HG03196 (cell line): ENCODE results near the gene FGF12.

Source experiments
- ATAC-seq: cut with Tn5 transposase; IDR thresholded peaks from one replicate; pipeline ENCODE4 v1.9.1; 2021; ENCODE audit not compliant: unreplicated experiment

Gene FGF12

DNA sequence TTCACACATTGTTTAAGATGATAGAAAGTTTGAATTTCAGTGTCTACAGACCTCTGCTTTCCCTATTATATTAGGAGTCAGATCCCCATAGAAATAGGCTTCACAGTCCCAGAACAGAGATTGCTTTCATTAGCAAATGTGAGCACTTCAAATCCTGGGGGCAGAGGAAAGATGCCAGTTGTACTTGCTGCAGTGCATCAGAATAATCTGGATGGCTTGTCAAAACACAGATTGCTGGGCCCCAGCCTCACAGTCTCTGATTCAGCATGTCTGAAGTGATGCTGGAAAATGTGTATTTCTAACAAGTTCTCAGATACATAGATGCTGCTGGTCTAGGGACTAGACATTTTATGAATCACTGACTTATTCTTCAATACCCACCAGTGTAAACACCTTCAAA lies 375.2 kb downstream of the FGF12 start:
- no peak for ATAC-seq

DNA sequence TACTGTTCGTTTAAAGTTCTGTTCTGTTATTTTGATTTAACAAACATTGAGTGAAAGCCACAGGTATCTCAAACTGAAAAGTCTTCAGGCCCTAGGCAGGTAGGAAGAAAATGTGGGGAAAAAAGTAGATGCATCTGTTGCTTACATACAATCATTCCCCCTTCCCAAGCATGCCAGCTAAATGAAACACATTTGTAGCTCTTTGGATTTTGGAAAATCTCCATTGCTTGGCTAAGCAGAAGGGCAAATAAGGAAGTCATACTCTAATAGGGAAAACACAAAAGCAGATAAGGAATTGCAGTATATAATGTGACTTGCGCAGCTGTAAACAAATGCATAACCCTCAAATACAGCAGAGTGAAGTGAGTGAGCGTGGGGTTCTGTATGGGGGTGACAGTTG lies 375.9 kb downstream of the FGF12 start:
- ATAC-seq = no peak

DNA sequence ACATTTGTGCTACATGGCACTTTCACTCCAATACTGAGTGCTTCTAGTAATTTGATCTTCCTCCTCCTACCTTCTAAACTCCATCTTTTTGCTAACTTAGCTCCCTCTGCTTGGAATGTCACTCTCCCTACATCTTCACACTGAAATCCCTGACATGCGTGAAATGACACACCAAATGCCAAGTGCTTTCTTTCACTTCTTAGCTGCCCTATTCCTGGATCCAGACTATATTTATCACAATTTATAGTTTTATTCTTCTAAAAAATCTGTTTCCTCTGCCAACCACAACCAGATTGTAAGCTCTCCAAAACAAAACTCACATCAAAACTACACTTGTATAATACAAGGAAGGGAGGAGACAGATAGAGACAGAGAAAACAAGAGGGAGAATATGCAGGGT lies 387.3 kb downstream of the FGF12 start:
- no peak for ATAC-seq

DNA sequence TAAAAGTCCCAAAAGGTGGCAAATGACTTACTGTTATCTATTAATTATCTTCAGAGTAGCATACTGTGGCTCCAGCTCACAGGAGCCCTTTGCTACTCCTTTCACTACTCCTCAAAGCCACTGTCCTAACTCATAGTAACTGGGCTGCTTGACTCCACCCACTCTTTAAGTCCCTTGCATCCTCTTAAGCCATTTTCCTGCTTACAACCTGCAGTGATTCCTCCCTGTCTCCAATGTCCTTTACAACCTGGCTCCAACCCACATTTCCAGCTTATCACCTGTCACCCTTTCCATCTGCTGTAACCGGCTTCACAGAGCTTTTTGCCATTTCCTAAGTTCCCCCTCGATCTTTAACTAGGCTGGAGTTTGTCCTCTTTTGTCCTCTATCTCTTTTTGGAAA lies 388.1 kb downstream of the FGF12 start:
- ATAC-seq = no peak

DNA sequence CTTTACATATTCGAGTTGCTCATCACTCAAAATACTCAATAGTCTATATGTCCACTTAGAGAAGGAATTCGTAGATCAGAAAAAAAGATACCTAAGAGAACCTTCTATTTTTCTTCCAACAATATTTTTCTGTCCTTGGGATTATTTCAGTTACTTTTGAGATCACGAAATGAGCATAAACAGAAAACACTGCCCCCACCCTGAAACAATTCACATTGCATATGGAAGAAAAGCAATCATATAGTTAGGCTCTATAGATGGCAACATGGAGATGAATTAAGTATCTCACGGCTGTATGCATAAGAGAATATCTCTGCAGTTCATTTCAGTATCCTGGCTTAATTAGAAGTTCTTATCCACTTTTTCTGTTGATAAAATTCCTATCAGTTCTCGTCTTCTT lies 391.1 kb downstream of the FGF12 start:
- no peak for ATAC-seq

DNA sequence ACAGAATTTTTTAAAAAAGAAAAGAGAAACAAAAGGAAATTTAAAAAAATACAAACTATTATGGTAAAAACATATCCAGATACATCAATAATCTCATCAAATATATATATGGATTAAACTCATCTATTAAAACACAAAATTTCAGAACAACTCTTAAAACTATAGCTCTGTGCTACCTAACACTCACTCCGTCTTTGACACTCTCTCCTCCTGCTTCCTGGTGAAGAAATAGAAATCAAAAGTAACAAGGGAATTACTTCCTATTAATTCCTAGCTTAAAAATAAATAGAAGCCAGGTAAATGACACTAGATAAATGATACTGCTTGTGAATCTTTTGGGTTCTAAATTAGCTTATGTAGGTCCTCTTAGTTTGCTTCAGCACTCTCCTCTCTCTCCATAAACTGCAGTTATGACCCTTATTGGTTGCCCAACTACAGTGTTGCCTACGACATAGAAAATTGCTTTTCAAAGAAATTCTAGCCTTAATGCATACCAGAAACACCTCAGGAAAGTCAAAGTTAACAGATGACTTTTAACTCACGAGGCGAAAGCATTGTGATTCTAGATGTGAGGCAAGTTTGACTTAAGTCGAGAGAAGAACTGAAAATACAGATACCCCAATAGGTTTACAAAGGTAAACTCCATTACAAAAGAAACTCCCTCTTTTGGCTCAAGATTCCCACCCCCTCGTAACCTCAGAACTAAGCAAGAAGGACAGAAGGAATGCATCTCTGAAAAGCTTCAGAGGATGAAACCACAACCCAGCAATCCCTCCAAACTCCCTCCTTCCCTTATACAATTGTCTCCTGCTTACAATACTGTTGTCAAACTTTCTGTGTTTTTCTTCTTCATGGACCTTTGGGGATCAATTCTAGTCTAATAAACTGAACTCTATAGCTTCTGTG lies 394.7 kb downstream of the FGF12 start:
- ATAC-seq = no peak

DNA sequence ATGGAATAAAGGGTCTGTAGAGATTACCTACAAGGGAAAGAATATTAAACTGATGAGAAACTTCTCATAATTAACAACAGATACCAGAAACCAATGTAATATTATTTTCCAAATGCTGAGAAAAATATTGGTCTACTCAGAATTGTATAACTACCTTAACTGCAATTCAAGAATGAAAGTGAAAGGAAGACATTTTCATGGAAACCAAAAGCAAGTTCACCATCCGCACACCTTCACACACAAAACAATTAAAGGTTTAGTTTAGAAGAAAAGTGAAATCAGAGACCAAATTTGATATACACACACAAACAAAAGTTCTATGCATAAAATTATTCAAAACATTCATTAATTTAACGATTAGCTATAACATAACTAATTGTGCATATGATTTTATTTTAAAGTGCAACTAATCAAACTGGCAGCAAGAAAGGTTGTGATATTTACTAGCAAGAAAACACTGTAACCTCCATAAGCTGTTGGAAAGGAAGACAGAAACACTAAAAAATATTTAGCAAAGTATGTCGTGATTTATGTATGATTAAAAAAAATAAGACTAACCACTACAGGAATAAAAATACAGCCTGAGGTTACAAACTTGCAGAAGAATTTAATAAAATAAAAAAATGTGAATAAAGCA lies 395.5 kb downstream of the FGF12 start:
- peak; percentile 79 for ATAC-seq

DNA sequence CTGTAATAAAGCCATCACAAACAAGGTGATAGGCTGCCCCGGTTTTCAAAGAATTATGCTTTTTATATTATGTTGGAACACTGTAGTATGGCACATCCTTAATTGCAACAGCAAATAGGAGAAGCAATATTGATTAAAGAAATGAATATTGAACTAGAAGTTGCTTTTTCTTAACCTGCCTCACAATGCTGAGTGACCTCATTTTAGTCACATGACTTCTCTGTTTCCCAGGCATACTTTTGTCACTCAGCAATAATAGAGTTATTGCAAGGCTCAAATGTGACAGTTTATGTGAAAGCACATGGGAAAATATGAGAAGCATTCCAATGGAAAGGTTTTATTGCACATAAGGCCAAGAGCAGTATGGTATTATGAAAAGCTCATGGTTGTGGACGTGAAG lies 400.7 kb downstream of the FGF12 start:
- no peak for ATAC-seq

DNA sequence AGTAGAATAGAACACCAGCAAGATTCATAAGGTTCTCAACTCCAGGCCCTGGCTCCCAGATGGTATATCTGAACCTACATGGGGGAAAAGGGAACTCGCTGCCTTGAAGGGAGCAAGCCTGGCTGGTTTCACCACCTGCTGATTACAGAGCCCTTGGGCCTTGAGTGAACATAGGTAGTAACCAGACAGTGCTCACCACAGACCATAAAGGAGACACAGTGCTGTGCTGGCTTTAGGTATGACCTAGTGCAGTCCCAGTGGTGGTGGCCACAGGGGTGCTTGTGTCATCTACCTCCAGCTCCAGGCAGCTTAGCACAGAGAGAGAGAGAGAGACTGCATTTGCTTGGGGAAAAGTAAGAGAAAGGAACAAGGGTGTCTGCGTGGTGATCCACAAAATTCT lies 409.8 kb downstream of the FGF12 start:
- no peak for ATAC-seq

DNA sequence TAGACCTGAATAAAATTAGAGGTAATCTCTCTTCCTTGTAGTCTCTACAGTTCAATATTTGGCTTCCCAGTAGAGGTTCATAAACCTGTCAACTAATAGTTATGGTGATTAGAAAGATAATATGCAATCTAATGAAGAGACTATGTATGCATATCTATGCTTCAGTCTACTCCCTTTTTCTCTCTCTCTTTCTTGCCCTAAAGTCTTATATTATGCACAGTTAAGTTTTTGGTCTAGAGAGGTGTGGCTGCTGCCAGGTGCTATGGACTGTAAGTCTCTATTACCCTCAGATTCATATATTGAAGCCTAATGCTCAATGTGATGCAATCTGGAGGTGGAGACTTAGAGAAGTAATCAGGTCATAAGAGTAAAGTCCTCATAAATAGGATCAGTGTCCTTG lies 413.7 kb downstream of the FGF12 start:
- no peak for ATAC-seq

DNA sequence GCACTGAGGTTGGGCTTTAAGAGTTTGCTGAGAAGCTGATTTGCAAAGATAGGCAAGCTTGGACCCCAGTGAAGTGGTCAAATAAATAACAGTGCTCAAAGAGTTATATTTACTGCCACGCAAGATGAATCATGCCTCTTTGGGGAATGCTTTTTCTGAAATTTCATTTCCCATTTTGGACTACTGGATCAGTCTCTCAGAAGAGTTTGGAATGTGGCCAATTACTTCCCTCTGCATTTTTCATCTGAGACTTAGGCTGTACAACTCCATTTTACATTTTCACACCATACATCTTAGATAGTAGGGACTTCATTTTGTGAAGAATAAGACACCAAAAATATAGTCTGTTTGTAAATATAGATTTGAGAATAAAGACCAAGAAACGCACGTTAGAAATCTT lies 419.7 kb downstream of the FGF12 start:
- no peak for ATAC-seq

DNA sequence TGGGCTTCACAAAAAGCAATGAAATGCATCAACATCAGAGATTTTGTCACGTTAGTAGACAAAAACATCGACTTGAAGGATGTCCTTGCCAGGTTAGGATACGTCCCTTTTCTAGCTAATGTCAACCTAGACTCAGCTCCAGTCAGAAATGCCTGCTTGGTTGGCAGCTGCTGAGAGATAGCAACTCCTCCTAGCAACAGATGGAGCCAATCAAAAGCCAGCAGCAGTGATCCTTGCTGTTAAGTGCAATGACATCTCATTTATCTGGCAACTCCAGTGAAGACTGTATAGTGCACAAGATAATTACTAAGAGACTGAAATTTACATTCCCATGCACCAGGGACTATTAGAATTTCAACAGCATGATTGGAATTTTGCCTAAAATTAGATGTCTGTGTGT lies 424.1 kb downstream of the FGF12 start:
- no peak for ATAC-seq

DNA sequence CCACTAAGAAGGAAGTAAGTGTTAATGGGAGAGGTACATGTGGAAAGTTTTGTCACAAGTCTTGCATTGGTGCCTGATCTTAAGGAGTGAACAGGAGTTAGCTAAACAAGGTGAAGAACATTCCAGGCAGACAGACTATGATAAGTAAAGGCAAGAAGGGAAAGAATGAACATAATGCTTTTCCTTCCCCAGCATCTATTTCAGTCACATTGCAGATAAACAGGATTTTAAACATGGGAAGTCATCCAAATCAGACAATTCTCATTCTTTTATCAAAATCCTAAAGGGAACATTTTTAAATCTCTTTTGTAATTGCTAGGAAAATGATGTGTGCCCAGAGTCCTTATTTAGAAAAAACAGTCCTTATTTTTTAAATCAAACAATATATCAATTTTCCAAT lies 424.6 kb downstream of the FGF12 start:
- ATAC-seq = no peak

DNA sequence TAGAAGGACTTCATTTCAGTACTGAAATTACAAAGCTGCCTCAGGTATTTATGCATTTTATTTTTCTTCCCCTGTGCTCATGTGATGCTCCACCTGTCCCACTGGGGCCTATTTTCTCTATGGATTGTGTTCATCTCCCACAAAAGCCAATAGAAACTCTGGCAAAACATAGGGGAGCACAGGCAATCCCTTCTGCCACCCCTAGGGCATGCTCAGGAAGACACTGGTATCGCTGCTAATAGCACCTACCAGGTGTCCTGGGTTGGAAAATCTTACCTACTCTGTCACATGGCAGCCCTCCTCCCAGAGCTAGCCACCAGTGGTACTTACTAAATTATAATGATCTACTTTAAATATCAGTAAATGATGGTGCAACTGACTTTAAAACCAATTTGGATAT lies 427.4 kb downstream of the FGF12 start:
- no peak for ATAC-seq

DNA sequence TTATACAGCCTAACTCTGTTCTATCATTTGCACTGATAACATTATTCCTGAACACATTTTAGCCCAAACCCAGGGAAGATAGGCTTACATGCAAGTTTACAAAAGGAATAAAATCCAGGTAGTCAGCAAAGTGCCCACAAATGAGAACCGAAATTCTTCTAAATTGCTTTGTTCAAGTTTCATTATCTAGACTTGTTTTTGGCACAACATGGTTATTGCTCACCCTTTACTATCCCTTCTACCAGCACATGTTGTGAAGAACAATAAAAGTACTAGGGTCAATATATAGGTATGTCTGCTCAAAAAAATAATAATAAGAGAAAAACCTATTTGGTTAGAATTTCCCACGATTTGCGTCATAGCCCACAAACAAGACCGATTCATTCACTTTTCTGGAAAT lies 430.5 kb downstream of the FGF12 start:
- no peak for ATAC-seq

DNA sequence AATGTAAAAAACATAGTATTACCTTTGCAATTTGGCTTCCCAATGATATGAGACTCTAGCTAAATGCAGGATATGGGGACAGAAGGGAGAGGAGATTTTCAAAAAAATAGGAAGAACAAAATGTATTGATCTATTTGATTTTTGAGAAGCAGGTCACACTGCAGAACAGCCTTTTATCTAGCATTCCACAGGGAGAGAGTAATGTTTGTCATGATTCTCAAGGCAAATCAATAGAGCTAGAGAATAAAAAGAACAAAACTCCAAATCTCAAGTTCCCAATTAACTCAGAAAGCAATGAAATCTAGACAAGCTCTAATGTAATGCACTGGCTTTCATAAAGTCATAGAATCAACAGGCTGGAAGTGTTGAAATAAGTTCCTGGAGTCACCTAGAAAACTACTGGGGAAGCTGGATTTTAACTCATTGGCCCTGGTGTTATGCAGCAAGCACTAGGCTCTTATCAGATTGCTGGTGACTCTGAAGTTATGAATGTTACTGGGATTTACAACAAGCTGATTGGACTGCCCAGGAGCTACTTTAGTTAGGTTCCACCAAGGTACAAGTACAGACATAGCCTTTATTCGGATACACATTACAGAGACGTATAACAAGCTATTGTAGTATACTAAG lies 442.8 kb downstream of the FGF12 start:
- ATAC-seq = no peak

DNA sequence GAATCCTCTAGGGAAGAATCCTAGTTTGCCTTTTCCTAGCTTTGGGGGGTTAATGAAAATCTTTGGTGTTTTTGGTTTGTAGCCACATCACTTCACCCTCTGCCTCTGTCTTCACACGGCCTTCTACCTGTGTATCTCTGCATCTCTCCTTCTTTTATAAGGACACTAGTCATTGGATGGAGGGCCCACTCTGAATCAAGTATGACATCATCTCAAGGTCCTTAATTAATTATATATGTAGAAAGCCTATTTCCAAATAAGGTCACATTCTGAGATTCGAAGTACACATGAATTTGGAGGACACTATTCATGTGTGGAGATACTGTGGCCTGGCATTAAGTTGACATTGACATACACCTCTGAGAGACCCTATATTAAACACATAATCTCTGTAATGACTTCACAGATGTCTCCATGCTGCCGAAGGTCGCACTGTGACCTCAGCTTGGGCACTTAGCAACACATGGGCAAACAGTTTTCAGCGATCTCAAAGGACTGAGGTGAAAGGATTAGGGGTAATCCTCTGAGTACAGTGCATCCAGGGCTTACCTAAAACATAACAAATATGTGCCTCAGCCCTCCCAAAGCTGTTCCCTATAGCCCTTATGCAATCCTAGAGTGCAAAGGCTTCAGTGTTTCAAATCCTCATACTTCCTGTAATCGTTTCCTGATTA lies 446.0 kb downstream of the FGF12 start:
- ATAC-seq = no peak

DNA sequence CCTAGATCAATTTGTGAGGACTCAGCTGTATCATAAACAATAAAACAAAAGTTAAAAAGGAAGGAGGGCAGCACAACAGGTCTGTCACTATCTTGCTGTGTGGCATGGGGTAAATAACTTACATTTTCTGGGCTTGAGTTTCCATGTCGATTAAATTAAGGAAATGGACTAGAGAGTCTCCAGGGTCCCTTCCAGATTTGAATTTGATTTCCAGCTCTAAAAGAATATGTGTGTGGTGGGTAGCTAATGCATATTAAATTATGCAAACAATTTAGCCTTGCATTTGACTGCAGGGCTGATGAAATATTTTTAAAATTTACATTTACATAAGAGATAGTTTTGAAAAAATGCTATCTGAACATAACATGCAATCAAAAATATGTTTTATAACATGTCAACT lies 447.7 kb downstream of the FGF12 start:
- no peak for ATAC-seq

DNA sequence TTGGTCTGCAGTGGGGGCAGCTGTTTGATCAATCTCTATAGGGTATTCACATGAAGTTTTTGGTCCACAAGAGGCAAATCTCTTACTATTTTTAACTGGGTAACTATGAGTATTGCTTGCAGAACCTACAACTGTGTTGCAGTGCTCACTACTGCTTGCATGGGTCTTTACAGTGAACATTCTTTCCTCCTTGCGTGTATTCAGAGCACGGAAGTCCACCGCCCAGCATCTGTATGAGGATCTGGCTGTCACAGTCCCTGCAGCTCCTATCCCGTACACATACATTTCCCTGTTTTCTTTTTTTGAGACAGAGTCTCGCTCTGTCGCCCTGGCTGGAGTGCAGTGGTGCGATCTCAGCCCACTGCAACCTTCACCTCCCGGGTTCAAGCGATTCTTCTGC lies 449.9 kb downstream of the FGF12 start:
- no peak for ATAC-seq

DNA sequence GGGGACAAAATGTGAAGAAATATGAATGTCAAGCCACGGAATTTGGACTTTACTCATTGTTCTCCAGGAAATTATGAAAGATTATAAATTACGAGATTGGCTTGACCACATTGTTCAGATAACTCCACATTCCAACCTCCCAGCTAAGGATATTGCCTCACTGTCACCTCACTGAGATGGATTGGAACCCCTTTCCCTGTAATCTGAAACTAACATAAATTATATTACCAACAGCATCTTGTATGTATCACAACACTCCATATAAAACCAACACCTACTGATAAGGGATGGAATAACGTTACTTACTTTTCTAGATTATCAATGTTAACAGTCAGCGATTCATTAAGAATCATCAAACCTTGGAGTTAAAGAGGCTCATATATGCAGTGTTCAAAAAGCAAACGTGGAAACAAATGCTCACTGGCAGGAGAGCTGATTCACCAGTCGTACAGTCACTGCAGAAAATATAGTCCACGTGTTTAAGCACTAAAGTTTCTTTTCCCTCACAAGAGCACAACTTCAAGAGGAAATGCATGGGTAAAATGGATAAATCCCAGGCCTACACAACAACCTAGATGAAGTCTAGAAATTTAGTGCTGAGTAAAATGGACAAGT lies 451.5 kb downstream of the FGF12 start:
- ATAC-seq = no peak

DNA sequence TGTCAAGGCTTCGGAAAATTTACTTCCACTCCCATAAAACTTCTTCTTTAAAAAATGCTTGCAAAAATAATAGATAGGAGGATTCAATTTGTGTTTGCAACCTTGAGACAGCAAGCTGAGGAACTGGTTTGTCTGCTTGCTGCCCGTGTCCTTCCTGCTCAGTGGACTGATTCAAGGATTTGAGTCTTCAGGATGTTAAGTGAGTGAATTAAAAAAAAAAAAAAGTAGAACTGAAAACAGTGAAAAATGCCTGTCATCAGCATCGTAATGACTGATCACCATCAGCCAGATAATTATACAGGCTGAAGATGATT lies 453.7 kb downstream of the FGF12 start:
- ATAC-seq = no peak
